OCI-LY7 (cell line): ENCODE data around the gene NSG1. TPM values are rescaled to one million over a fixed set of nuclear protein-coding genes. Genes with fewer than 3 reads are reported as not detected.

ENCODE experiments used
- BruUV-seq: library from RNA; stranded (reverse); fragments of 400-500 nt; replicated peaks from 2 replicates; lab custom pipeline; 2021; lab: Mats Ljungman, UMichigan
- CTCF ChIA-PET: fragments of 300-600 bp; sonication (Branson Sonifier 250); formaldehyde crosslinking; loops from one replicate; lab custom pipeline; 2022; ENCODE audit warnings: antibody characterized with exemption; ENCODE audit not compliant: unreplicated experiment; lab: Charles Lee
- POLR2A ChIA-PET: fragments of 300-600 bp; sonication (Branson Sonifier 250); formaldehyde crosslinking; loops from one replicate; lab custom pipeline; 2022; ENCODE audit warnings: antibody characterized with exemption; lab: Charles Lee
- DNase-seq: peaks from one replicate; pipeline ENCODE4 v3.0.0-alpha.2; 2015; ENCODE audit warnings: low spot score
- H2AFZ ChIP-seq: fragments of 200-600 bp; sonication (generic), shearing (Covaris generic); 2 replicates; pipeline ENCODE4 v1.6.1; 2014; ENCODE audit warnings: mild to moderate bottlenecking, antibody characterized with exemption, low read length, moderate library complexity
- H3K27ac ChIP-seq: fragments of 200-600 bp; sonication (generic); 2 replicates; pipeline ENCODE4 v1.5.1; 2014; ENCODE audit warnings: mixed run types, low read depth, mild to moderate bottlenecking, moderate library complexity, low read length, inconsistent platforms; ENCODE audit not compliant: poor library complexity, severe bottlenecking
- H3K36me3 ChIP-seq: fragments of 200-600 bp; sonication (generic); 2 replicates; pipeline ENCODE4 v1.6.1; 2014; ENCODE audit warnings: mild to moderate bottlenecking, antibody characterized with exemption, low read length, moderate library complexity, mixed read lengths; ENCODE audit not compliant: insufficient read depth
- H3K4me1 ChIP-seq: fragments of 200-600 bp; sonication (generic); 2 replicates; pipeline ENCODE4 v1.5.1; 2014; ENCODE audit warnings: mild to moderate bottlenecking, low read length; ENCODE audit not compliant: insufficient read depth, poor library complexity, severe bottlenecking
- H3K4me2 ChIP-seq: fragments of 200-600 bp; sonication (generic); 2 replicates; pipeline ENCODE4 v1.6.1; 2014; ENCODE audit warnings: mild to moderate bottlenecking, low read length
- H3K4me3 ChIP-seq: fragments of 200-600 bp; sonication (generic); 2 replicates; pipeline ENCODE4 v1.5.1; 2014; ENCODE audit warnings: mild to moderate bottlenecking, low read depth, low read length; ENCODE audit not compliant: poor library complexity, severe bottlenecking
- H3K79me2 ChIP-seq: fragments of 200-600 bp; sonication (generic); 2 replicates; pipeline ENCODE4 v1.6.1; 2016; ENCODE audit warnings: low read depth, mild to moderate bottlenecking, low read length, moderate library complexity, mixed read lengths; ENCODE audit not compliant: insufficient read depth
- H3K9me2 ChIP-seq: fragments of 200-600 bp; sonication (generic); 2 replicates; pipeline ENCODE4 v1.6.1; 2016; ENCODE audit warnings: mild to moderate bottlenecking, low read length, mixed read lengths; ENCODE audit not compliant: insufficient read depth
- H3K9me3 ChIP-seq: fragments of 200-600 bp; sonication (generic); 2 replicates; pipeline ENCODE4 v1.6.1; 2014; ENCODE audit warnings: mild to moderate bottlenecking, mixed run types, low read length, mixed read lengths
- H4K20me1 ChIP-seq: fragments of 200-600 bp; sonication (generic); 2 replicates; pipeline ENCODE4 v1.6.1; 2014; ENCODE audit warnings: mild to moderate bottlenecking, antibody characterized with exemption, low read length, moderate library complexity, mixed read lengths; ENCODE audit not compliant: insufficient read depth
- CTCF ChIP-seq: fragments of 200-600 bp; sonication (generic); conservative IDR thresholded peaks from 2 replicates; pipeline ENCODE4 v1.5.1; 2014; ENCODE audit warnings: mild to moderate bottlenecking, antibody characterized with exemption, low read length, moderate library complexity, mixed read lengths
- EZH2phosphoT487 ChIP-seq: fragments of 200-600 bp; sonication (generic); IDR thresholded peaks from 2 replicates; pipeline ENCODE4 v1.6.1; 2018; ENCODE audit warnings: low read depth, borderline replicate concordance, mild to moderate bottlenecking, mixed run types, antibody characterized with exemption, low read length, moderate library complexity, mixed read lengths
- intact Hi-C: fragments of 100-400 bp; cut with micrococcal nuclease; formaldehyde crosslinking; loops from one replicate; pipeline ENCODE4 v1.10.0; 2022; ENCODE audit not compliant: unreplicated experiment
- total RNA-seq, 2 experiments: library from RNA; depleted of rRNA in 1 of 2; stranded (reverse); fragments of >200 nt in 1 of 2; shearing (Covaris generic) in 1 of 2; gene quantifications; 2 replicates each; pipeline ENCODE4 v1.2.3, GENCODE V29; 2014 to 2022

Gene NSG1
- total RNA-seq, 2 experiments from 2014 or later, result 35.5 to 38.8 TPM

GRCh38 chr4:4390515-4391240 lies 3.8 kb downstream of the NSG1 start:
- peaks cover 19% of the 10 kb centered on the region for H3K4me1 ChIP-seq
- H3K9me2 ChIP-seq, result no peaks in the 10 kb centered on the region
- peaks cover 13% of the 10 kb centered on the region; the same call in 1 of the 2 replicates for H3K36me3 ChIP-seq
- H3K79me2 ChIP-seq, result no peaks in the 10 kb centered on the region
- no peaks in the 10 kb centered on the region for H4K20me1 ChIP-seq
- no peak overlapping the region for H3K4me3 ChIP-seq
- H3K4me2 ChIP-seq, result no peak overlapping the region
- intact Hi-C loops, result no loop called here
- TF ChIP-seq EZH2phosphoT487 (no peak), CTCF (no peak)
- no peak for DNase-seq
- no peak overlapping the region for H3K27ac ChIP-seq
- ChIA-PET CTCF (no interaction called here), POLR2A (no interaction called here)
- H3K9me3 ChIP-seq, result no peaks in the 10 kb centered on the region
- no peak overlapping the region for H2AFZ ChIP-seq
- BruUV-seq, result no TSS peak

- BruUV-seq, result no TSS peak
- TF ChIP-seq EZH2phosphoT487, result no peak
- H3K79me2 ChIP-seq, result no peaks in the 10 kb centered on the region
Measured at GRCh38 chr4:4391866-4392265, 5.0 kb downstream of the NSG1 start.

GRCh38 chr4:4392501-4393183 lies 5.7 kb downstream of the NSG1 start:
- CTCF ChIA-PET, result no interaction called here

More at GRCh38 chr4:4391866-4392265, 5.0 kb downstream of the NSG1 start:
- no peak overlapping the region for H2AFZ ChIP-seq
- H3K36me3 ChIP-seq, result peaks cover 13% of the 10 kb centered on the region; the same call in 1 of the 2 replicates
- H3K9me3 ChIP-seq, result no peaks in the 10 kb centered on the region
- CTCF ChIA-PET, result no interaction called here
- H4K20me1 ChIP-seq, result no peaks in the 10 kb centered on the region
- no peak overlapping the region for H3K4me3 ChIP-seq
- POLR2A ChIA-PET, result no interaction called here
- H3K4me2 ChIP-seq, result no peak overlapping the region
- no peak overlapping the region for H3K27ac ChIP-seq
- DNase-seq, result no peak
- intact Hi-C loops, result no loop called here
- H3K4me1 ChIP-seq, result peaks cover 28% of the 10 kb centered on the region
- no peaks in the 10 kb centered on the region for H3K9me2 ChIP-seq

More at GRCh38 chr4:4392501-4393183, 5.7 kb downstream of the NSG1 start:
- H3K4me3 ChIP-seq, result no peak overlapping the region
- no peaks in the 10 kb centered on the region for H3K9me2 ChIP-seq
- intact Hi-C loops, result no loop called here
- H2AFZ ChIP-seq, result no peak overlapping the region
- H3K27ac ChIP-seq, result no peak overlapping the region
- POLR2A ChIA-PET, result no interaction called here
- peaks cover 19% of the 10 kb centered on the region for H3K36me3 ChIP-seq
- H3K4me1 ChIP-seq, result peaks cover 29% of the 10 kb centered on the region
- no peaks in the 10 kb centered on the region for H4K20me1 ChIP-seq
- H3K9me3 ChIP-seq, result no peaks in the 10 kb centered on the region
- H3K79me2 ChIP-seq, result no peaks in the 10 kb centered on the region
- no peak overlapping the region for H3K4me2 ChIP-seq
- DNase-seq, result no peak
- TF ChIP-seq EZH2phosphoT487, result no peak
- no TSS peak for BruUV-seq
